GM12892 (cell line): ENCODE results near the gene CAT.
A peak's percentile ranks its signal among the peaks of the same experiment; 100 is the strongest.

ENCODE experiments used
- DNase-seq: peaks from one replicate; pipeline ENCODE4 v3.0.0; 2011; ENCODE audit not compliant: insufficient read length
- FAIRE-seq: peaks from 2 replicates; lab custom pipeline; 2011; peaks lifted over from hg19 to GRCh38; lab: Jason Lieb, UNC
- POLR2A ChIP-seq: IDR thresholded peaks from 2 replicates; pipeline ENCODE4 v1.6.1; 2011; ENCODE audit warnings: low read depth, low read length, control low read depth
- POLR2AphosphoS5 ChIP-seq: IDR thresholded peaks from 2 replicates; pipeline ENCODE4 v1.6.1; 2011; ENCODE audit warnings: low read depth, low read length, control low read depth
- TAF1 ChIP-seq: IDR thresholded peaks from 2 replicates; pipeline ENCODE4 v1.6.1; 2011; ENCODE audit warnings: low read depth, mild to moderate bottlenecking, control low read depth, low read length, borderline replicate concordance

The CAT gene

GRCh38 chr11:34448223-34448994 is 9.7 kb downstream of the CAT start:
- peak; percentile 64 for FAIRE-seq
- DNase-seq, result no peak
- TF ChIP-seq POLR2AphosphoS5, result no peak
- TF ChIP-seq TAF1, result no peak
- no peak for TF ChIP-seq POLR2A

GRCh38 chr11:34449013-34449412 is 10.3 kb downstream of the CAT start:
- FAIRE-seq (peak; percentile 93), DNase-seq (no peak)
- TF ChIP-seq POLR2A, result no peak
- no peak for TF ChIP-seq POLR2AphosphoS5
- TF ChIP-seq TAF1, result no peak

- DNase-seq, result no peak
- TF ChIP-seq POLR2AphosphoS5 (no peak), TAF1 (no peak), POLR2A (no peak)
- FAIRE-seq, result no peak
Measured at GRCh38 chr11:34451053-34451452, 12.3 kb downstream of the CAT start.

GRCh38 chr11:34454308-34455032 is 15.7 kb downstream of the CAT start:
- no peak for FAIRE-seq
- no peak for TF ChIP-seq POLR2A
- no peak for TF ChIP-seq TAF1
- no peak for TF ChIP-seq POLR2AphosphoS5
- DNase-seq, result no peak

- FAIRE-seq (no peak), DNase-seq (no peak)
- TF ChIP-seq TAF1 (no peak), POLR2AphosphoS5 (no peak)
Measured at GRCh38 chr11:34457607-34458006, 18.9 kb downstream of the CAT start.

- TF ChIP-seq POLR2A (no peak), TAF1 (no peak), POLR2AphosphoS5 (no peak)
- FAIRE-seq, result no peak
- no peak for DNase-seq
Measured at GRCh38 chr11:34458525-34458924, 19.8 kb downstream of the CAT start.

- TF ChIP-seq TAF1 (no peak), POLR2A (no peak), POLR2AphosphoS5 (no peak)
- DNase-seq (no peak), FAIRE-seq (no peak)
Measured at GRCh38 chr11:34459507-34460162, 20.9 kb downstream of the CAT start.

- TF ChIP-seq TAF1 (no peak), POLR2A (no peak), POLR2AphosphoS5 (no peak)
- DNase-seq (no peak), FAIRE-seq (no peak)
Measured at GRCh38 chr11:34460278-34460677, 21.5 kb downstream of the CAT start.

GRCh38 chr11:34461215-34461614 is 22.5 kb downstream of the CAT start:
- no peak for FAIRE-seq
- DNase-seq, result no peak
- no peak for TF ChIP-seq POLR2AphosphoS5
- no peak for TF ChIP-seq TAF1
- TF ChIP-seq POLR2A, result no peak

GRCh38 chr11:34464591-34465051 is 25.9 kb downstream of the CAT start:
- DNase-seq (no peak), FAIRE-seq (peak; percentile 73)
- TF ChIP-seq POLR2AphosphoS5 (no peak), POLR2A (no peak)

- FAIRE-seq, result peak; percentile 27
- no peak for TF ChIP-seq POLR2AphosphoS5
- no peak for TF ChIP-seq TAF1
- no peak for TF ChIP-seq POLR2A
- DNase-seq, result no peak
Measured at GRCh38 chr11:34466802-34467488, 28.2 kb downstream of the CAT start.
